Adrenal gland (tissue), 5 donors: Measurements from ENCODE around the gene ASTL.

Experiments
- POLR2A ChIP-seq, 2 donors: fragments of 450-650 bp; IDR thresholded peaks; one replicate each; pipeline ENCODE4 v1.6.1; 2017; ENCODE audit warnings: antibody characterized with exemption in 2 of 2, mild to moderate bottlenecking in 2 of 2, moderate library complexity in 1 of 2
- TF ChIP-seq, protein P1 (sequence below), 6 experiments: fragments of 450-650 bp in 4 of 6; fragments of 200-600 bp in 2 of 6; sonication (generic) in 1 of 6; IDR thresholded peaks; 1 replicate in 5 of 6; 2 replicates in 1 of 6; pipeline versions ENCODE4 v1.5.1 to v1.8.0; 2016 to 2021; ENCODE audit warnings: antibody characterized with exemption in 6 of 6, mild to moderate bottlenecking in 2 of 6, moderate library complexity in 1 of 6
- donor health status: DM: no; HTN: no; CAD: no.

DNA sequence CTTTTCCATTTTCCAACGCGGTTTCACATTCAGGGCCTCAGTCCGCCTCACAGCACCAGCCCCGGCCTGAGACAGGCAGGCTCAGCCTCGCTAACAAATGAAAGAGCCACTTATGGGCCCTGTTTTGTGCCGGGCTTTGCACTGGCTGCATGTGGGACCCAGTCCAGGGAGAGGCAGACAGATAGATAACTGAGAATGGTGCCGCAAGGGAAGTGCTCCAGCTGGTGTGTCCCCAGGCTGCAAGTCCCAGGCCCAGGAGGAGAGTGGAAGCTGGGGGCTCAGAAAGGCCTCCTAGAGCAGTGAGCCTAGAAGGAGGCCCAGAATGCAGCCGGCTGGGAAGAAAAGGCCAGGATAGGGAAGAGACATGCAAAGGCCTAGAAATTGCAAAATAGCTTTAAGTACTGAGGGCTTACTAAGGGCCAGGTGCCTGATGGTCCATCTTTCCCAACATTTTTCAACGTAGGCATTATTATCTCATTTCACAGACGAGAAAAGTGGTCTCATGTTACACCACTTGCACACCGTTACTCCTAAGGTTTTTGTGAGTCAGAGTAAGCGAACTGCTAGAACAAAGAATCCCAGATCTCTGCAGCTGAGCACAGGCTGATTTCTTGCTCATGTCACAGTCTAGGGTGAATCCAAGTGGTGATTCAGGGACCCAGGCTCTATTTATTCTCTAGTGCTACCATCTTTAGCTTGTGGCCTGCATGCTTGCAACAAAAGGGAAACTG is 47.9 kb downstream of the ASTL start:
- TF ChIP-seq, protein P1, sequence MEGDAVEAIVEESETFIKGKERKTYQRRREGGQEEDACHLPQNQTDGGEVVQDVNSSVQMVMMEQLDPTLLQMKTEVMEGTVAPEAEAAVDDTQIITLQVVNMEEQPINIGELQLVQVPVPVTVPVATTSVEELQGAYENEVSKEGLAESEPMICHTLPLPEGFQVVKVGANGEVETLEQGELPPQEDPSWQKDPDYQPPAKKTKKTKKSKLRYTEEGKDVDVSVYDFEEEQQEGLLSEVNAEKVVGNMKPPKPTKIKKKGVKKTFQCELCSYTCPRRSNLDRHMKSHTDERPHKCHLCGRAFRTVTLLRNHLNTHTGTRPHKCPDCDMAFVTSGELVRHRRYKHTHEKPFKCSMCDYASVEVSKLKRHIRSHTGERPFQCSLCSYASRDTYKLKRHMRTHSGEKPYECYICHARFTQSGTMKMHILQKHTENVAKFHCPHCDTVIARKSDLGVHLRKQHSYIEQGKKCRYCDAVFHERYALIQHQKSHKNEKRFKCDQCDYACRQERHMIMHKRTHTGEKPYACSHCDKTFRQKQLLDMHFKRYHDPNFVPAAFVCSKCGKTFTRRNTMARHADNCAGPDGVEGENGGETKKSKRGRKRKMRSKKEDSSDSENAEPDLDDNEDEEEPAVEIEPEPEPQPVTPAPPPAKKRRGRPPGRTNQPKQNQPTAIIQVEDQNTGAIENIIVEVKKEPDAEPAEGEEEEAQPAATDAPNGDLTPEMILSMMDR (IDR thresholded peaks at IDR 0.05): no peak
- no peak for TF ChIP-seq POLR2A (IDR thresholded peaks at IDR 0.05)
